ENCODE data around the gene TBC1D22A. TPM values are rescaled to one million over a fixed set of nuclear protein-coding genes. Genes with fewer than 3 reads are reported as not detected.

Gene TBC1D22A
- total RNA-seq, 1 experiment from 2014 or later = 12.2 TPM

DNA sequence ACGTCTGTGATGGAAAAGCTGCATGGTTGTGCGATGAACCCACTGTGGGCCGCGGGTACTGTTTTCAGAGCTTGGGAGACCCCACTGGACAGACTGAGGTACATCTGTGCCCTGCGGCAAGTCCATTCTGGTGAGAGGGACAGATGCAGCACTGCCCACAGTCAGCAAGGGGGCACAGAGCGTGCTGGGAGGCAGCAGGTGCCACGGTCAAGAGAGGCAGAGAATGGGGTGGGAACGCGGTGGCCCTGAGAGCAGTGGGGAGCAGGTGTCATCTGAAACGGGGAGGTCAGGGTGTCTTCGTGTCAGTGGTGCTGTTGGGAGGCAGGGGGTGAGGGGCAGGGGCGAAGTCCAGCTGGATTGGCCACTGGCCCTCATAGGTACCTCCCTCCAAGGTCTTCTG, 32.0 kb downstream of the TBC1D22A start:
- DNase-seq (ENCODE audit: low read depth) = no peak

DNA sequence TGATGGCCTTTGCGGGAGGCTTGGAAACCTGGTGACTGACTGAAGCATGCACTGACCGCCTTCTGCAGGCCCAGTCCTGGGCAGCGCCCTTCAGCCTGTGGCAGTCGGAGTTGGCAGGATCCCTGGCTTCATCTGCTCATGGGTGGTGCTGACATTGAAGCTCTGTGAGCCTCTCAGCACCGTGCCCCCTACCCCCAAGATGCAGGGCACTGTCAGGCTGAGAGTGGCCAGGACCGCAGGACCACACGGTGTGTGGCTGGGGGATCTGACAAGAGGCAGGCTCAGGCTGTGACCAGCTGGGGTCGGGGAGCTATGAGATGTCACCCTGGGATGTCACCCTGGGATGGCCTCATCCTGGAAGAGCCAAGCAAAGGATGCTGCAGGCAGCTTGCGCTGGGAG, 32.7 kb downstream of the TBC1D22A start:
- no peak for DNase-seq (ENCODE audit: low read depth)

DNA sequence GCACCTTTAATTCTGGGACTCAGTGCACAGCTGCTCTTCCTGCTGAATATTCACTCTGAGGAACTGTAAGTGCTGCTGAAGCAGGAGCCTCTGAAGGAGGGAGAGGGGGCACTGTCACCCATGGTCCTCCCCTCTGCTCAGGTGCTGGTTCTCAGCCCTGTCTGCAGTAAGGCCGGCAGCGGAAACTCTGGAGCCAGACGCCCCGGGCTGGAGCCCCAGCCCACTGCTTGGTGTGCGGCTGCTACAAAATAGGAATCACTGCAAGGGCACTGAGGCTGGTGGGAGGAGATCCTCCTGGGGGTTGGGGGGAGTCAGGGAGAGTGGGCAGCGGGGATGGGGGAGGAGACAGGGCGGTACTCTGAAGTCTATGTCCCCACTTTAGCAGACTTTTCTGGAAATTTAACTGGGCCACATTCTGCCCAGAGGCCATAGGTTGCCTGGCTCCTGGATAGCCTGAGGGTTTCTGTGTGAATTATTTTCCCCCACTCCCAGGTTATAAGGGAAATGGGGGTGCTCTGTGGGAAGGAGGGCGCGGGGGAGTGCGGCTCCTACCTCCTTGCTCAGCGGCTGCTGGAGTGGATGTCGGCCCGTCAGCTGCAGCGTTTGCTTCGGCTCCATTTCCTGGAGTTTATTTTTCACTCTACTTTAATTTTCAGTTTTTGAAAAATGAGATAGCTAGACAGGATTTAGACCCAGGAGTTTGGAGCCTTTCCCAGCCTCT, 33.6 kb downstream of the TBC1D22A start:
- DNase-seq (ENCODE audit: low read depth) = no peak

DNA sequence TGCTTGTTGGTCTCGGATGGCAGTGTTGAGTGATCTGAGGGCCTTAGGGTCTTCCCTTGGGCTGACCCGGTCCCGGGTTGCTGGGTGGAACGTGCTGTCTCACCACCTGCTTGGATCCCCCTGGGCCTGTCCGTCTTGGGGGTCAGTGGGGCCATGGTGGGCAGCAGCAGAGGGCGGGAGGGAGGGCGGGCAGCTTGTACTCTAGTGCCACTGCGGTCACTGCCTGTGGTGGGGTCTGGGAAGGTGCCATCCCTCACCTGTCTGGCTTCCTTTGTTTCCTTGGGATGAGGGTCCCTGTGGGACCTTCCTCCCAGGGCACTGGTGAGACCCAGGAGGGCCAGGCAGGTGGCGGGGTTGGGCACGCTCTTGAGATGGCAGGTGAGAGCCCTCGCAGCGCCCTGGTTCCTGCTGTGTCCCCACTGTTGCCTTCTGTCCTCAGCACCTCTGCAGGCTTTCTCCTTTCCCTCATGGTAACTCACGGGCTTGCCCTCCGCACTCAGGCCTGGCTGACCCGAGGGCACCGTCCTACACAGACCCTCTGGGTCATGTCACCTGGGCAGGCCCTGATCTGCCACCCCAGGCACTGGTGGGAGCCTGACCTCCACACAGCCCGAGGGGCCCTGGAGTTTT, 34.2 kb downstream of the TBC1D22A start:
- DNase-seq (ENCODE audit: low read depth) = no peak

DNA sequence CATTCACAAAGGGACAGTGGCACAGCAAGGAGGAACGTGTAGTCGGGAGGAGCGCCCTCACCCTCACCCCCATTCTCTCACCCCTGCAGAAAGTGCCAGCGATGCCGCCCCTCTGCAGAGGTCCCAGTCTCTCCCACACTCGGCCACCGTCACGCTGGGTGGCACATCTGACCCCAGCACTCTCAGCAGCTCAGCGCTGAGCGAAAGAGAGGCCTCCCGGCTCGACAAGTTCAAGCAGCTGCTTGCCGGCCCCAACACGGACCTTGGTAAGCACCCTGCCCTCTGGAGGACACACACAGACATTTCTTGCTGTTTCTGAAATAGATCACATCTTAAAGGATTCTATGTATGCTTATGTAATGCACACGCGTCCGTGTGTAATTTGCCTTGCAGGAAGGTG, 34.9 kb downstream of the TBC1D22A start:
- no peak for DNase-seq (ENCODE audit: low read depth)

DNA sequence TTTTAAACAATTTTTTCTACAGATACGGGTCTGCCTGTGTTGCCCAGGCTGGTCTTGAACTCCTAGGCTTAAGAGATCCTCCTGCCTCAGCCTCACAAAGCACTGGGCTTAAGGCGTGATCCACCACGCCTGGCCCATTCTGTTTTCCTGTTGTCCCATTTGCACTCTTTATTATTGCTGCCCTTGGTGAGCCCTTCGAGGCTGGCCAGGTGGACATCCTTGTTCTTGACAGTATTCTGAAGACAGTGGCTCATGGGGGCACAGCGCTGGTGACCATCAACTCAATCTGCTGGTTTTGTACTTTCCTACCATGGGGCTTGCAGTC, 35.6 kb downstream of the TBC1D22A start:
- DNase-seq (ENCODE audit: low read depth) = no peak

DNA sequence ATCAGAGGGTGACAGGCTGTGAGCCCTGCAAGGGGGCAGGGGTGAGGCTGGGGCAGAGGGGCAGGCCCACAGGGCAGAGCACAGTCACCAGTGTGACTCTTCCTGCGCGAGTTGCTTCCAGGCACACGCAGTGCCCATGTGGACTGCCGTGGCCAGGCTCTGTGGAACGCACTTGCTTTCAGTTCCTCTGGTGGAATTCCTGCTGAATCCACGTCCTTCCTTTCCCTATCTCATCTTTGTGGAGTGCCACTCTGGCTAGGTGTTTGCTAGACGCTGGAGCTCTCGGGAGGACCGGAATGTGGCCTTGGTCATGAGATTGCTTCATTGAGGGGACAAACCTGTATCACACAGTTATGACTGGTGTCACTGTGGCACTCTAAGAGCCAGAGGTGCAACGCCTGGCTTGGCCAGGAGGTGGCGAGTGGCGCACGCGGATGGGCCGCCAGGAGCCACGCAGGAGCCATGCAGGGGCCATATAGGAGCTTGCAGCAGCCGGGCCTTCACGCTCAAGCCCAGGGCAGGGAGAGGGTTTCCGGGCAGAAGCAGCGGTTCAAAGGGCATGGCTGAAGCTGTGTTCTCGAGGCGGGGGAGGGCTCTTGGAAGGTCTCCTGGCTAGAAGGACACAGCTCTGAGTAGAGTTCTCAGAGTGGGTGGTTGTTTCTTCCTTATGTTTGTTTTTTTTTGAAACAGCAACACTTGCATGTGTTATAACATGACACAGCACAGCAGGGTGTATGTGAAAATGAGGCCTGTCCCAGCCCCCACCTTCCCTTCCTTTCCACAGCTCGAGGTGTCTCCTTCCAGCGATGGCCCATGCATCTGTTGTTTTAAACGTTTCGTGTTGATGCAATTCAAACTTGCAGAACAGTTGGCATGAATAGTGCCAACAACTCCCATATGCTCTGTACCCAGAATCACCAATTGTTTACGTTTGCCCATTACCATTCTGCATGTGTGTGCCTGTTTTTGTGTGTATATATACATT, 36.2 kb downstream of the TBC1D22A start:
- peak; percentile 70 for DNase-seq (ENCODE audit: low read depth)

DNA sequence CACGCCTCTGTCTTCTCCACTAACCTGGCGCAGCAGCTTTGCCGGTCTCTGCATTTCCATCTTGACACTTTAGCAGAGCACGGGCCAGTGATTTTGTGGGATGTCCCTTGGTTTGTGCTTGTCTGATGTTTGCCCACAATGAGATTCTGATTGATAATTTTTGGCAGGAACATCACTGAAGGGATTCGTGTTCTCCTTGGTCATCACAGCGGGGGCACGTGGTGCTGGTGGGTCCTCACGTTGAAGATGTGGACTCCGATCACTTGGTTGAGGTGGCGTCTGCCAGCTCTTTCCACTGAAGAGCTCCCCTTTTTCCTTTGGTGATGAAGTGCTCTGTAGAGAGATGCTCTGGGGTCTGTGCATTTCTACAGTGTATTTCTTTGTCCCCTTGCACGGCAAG, 37.2 kb downstream of the TBC1D22A start:
- DNase-seq (ENCODE audit: low read depth) = no peak

DNA sequence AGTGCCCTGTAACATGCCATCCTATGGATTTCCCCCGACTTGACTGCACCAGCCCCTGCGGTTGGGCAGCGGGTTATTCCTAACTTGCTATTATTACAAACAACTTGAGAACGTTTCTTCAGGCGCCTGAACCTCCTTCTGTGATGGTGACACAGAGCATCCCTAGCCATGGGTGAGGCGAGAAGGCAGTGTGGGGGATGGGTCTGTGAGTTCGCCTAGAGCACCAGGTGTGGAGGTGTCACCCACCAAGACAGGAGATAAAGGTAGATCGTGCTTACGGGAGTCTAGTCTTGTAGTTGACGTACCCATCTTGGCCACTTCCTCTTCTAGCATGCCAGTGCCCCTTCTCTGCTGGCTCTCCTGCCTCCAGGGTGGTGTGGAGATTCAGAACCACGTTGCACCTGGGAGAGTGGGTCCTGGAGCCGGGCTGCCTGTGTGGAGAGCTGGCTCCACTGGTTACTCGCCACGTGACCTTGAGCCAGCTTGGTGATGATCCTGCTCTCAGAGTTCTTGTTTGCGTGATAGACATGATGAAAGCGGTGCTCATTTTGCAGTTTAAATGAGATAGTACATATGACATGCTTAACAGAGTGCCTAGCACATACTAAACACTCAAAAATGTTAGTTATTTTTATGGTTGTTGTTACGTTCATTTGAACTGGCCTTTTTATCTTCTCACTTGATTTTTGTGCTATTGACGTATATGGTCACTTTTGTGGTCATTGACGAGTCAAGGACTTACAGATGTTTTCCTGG, 37.8 kb downstream of the TBC1D22A start:
- DNase-seq (ENCODE audit: low read depth) = no peak

DNA sequence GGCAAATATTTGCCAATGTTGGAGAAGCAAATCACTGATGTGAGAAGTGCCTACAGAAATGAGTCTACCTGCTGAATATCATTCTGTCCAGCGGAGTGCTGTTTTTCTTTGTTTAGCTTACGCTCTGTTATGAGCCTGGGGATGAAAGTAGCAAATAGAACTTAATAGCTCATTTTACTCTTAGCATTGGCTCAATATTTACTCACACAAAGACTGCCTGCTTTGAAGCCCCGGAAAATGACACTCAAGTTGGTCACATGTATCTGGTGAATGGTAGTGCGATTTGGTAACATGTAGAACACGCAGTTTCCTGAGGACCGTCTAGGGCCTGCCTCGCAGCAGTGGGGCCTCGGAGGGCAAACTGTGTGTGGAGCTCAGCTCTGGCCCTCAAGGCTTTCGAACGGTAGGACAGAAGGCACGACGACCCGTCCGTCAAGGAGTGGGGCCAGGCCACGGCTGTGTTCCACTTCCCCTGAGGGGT, 38.9 kb downstream of the TBC1D22A start:
- DNase-seq (ENCODE audit: low read depth) = no peak

DNA sequence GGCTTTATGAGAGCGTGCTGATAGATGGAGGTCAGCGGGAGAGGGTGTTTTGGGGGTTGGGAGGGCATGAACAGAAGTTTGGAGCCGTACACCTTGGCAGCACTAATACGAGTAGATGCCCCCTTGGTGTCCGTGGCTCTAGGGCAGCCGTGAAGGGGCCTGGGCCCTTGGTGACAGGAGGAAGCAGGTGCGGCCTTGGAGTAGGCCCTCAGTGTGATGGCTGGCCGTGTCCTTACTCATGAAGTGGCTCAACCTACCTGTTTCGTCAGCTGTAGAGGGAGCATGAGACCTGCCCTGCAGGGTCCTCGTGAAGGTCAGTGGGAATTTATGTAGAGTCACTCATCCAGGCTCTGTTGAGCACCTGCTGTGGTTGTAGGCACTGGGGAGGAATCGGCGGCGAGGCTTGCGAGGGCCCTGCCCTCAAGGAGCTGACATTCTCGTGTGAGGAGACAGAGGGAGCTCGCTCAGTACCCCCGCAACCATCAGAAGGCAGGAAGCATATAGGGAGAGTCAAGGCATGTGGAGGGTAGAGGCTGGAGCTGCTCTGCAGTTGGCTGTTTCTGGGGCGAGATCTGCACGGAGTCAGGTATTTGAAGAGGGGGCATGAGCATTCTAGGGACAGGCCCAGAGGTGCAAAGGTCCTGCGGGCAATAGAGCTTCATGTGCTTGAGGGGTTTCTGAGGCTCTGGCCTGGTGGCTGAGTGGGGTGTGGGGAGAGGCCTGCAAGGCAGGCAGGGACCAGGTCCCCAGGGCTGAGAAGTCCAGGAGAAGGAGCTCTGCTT, 39.6 kb downstream of the TBC1D22A start:
- DNase-seq (ENCODE audit: low read depth) = no peak

DNA sequence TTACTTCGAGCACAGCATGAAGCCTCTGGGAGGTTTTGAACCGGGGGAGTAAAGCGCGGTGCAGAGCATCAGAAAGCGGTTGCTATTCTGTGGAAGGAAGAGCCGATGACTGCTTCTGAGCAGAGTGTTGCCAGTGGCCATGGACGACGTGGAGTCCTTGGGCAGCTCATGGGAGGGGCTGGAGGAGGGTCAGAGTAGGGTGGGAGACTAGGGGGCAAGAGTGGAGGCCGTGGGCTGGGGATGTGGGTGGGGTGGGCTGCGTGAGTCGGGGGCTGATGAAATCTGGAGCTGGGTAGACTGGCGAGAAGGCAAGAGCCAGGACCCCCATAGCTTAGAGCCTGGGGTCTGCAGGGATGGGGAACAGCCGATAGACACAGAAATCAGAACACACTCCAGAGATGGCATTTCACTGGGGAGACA, 40.2 kb downstream of the TBC1D22A start:
- DNase-seq (ENCODE audit: low read depth) = no peak

DNA sequence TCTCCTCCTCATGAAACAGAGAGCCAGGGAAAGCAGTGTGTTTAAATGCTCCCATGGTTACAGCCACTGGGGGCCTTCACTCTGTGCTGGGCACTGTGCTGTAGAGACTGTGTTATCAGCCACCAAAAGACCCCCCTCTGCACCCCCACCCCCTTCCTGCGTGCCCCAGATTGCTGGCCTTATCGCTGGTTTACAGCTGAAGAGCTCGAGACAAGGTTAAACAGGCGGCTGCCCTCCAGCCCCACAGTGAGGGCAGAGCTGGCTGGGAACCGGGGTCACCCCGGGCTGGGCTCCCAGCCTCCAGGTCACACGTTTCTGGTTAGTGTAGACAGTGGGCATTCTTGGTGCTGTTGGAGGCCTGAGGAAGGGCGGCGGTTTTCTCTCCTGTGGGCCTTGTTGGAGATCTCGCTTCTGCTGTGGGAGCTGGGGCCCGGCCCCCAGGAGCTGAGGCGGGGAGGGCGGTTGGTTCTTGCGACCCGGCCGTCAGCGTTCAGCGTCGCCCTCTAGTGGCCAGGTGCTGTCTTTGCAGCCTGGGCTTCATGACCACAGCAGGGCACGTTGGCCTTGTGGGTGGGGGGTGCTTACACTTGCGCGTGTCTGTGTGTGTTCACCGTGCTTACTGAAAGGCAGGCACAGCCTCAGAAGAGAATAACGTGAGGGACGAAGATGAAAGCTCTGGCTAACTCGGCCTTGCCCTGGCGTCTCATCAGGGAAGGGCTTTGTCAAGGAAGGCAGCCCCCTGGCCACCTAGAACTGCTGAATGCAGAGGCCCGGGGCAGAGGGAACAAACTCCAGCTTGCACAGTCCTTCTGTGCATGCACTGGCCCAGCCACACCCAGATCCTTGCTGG, 40.8 kb downstream of the TBC1D22A start:
- DNase-seq (ENCODE audit: low read depth) = peak; percentile 20

DNA sequence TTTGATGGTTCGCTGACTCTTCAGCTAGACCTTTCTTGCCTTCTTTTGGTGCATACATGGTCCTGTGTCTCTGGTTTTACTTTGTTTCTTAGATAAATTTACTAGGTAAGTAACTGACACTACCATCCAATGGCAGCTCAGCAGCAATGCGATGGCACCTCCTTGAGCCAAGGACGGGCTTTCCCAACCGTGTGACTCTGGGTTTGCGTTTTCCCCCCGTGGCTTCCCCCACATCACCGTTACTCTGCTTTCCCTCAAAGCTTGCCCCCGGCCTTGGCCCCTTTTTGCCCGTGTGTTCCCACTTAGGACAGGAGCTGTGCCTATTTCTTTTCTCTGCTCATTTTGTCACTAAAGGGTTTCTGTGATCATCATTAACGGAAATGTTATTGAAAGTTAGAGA, 41.5 kb downstream of the TBC1D22A start:
- no peak for DNase-seq (ENCODE audit: low read depth)

DNA sequence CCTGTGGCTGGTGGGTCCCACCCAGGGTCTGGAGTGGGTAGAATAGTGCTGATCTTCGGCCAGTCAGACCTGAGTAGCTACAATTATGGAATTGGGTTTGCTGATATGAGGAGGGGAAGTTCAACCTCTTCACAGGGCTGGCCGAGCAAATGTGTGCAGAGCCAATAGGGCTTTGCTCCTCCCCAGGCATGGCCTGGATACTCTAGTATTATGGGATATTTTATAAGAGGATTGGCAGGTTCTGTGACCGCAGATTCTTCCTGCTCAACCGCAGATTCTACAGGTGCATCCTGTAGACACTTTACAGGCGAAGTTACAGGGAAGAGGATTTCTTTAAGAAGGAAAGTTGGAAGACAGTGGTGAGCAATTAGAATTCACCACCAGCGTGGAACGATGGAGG, 44.3 kb downstream of the TBC1D22A start:
- no peak for DNase-seq (ENCODE audit: low read depth)

DNA sequence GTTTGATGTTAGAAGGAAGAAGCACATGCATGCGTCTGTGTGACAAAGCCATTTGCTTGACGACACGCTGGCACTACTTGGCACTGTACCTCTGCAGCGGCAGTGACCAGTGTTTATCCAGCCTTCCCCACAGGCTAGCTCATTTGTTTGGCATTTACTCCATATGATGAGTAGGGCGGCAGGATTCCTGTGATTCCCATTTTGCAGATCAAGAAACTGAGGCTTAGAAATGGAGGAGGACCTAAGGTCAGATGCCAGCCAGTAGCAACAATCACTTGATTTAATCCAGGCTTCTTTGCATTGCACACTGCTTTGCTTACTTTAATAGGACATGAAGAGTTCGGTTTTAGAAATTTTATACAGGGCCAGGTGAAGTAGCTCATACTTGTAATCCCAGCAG, 45.0 kb downstream of the TBC1D22A start:
- no peak for DNase-seq (ENCODE audit: low read depth)

DNA sequence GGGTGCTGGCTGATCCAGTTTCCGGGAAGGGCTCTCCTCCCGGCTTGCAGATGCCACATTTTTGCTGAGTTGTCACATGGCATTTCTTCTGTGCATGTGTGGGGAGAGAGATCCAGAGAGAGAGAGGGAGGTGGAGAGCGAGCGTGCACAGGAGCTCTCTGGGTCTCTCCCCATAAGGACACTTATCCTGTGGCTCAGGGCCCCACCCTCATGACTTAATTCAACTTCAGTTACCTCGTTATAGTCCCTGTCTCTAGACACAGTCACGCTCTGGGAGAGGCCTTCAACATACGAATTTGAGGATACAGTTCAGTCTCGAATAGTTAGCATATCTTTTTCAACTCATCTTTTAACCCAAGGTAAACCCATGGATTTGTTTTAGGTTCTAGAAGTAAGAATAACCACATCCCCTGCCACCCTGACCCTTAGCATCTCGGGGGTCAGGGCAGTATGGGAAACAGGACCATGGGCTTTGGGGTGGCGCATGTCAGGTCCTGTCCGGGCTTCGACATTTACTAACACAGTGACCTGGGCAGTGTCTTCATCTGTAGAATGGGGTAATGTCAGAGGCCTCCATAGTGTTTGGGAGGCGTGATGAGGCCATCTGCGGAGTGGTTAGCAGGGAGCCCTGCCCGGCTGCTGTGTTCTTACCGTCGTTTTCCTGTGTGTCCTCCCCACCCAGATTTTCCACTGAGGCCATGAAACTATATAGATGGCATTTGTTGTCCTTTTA, 46.9 kb downstream of the TBC1D22A start:
- DNase-seq (ENCODE audit: low read depth) = no peak

DNA sequence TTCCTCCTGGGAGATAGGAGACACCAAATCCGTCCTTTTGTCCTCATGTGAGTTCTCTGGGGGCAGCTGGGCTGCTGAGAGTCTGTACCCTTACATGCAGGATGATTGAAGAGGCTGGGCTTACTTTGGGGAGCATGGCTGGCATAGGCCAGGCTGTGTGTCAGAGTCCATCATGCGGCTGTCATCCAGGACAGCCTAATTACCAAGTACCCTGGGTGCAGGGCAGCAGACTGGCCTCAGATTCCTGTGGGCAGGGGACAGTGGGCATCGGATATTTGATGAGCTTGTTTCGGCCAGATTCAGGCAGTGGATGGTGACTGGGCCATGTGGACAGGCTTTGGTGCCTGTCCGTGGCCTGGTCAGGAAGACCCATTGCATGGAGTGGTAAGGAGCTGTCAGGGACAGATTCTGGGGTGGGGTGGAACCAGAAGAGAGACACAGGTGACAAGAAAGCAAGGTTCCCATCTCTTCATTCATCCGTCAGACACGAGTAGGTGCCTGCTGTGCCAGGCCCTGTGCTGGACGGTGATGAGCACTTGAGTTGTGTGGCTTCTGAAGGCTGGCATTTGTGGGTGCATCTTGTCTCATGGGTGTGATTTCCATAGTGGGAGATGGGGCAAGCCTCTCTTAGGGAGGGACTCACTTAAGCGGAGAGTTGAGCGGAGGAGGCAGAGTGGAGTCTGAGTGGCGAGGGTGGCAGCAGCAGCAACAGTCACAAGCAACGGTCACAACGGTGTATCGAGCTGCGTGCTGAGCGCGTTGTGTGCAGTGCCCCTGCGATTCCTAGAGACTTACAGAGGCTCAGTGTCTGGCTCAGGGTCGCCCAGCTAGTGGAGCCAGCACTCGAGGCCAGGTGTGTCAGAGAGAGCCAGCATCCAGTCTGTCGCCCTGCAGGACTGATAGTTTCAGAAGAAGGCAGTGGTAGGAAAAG, 48.7 kb downstream of the TBC1D22A start:
- no peak for DNase-seq (ENCODE audit: low read depth)
